Measurements from ENCODE around the gene LINS1.

GRCh38 chr15:100529556-100529955 is 72.4 kb downstream of the LINS1 start:
- no peak for TF ChIP-seq REST (IDR thresholded peaks at IDR 0.05; ENCODE audit: insufficient read depth in 1 of 2, low read depth in 2 of 2, low read length in 2 of 2)
- no peak for TF ChIP-seq POLR2AphosphoS5 (IDR thresholded peaks at IDR 0.05; ENCODE audit: low read depth, low read length)
- TF ChIP-seq TAF1 (IDR thresholded peaks at IDR 0.05; ENCODE audit: borderline replicate concordance, insufficient read depth, low read length): no peak

Data from PFSK-1 (cell line).